Measurements from ENCODE around the gene SOS1. TPM values are rescaled to one million over a fixed set of nuclear protein-coding genes. Genes with fewer than 3 reads are reported as not detected.
"Not testable (repeated sequence)": the region's sequence is repeated elsewhere in the genome, so short reads cannot be mapped to it uniquely, and the experiment has no call there.

The SOS1 gene
- total RNA-seq, 1 experiment from 2014 or later: 16.8 TPM

- DNase-seq (ENCODE audit: low read depth, low spot score): no peak
- in situ Hi-C loops (cut with HindIII; ENCODE audit: low pct_unique_long_range_greater_than_20kb, low sequenced_read_pairs): loop anchor here (25.0 kb wide), 1 partner anchor 142 kb away; no protein-coding TSS in a partner anchor
Measured at GRCh38 chr2:39069890-39070465, 50.9 kb downstream of the SOS1 start.

DNA sequence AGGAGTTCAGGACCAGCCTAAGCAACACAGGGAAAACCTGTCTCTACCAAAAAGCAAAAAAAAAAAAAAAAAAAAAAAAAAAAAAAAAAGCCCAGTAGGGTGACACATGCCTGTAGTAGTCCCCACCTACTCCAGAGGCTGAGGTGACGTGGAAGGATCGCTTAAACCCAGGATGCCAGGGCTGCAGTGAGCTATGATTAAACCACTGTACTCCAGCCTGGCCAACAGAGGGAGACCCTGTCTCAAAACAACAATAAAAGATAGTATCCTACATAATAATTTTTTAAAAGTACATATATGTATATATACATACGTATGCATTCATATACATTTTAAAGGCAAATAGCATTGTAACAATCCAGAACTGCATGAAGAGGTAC, 51.7 kb downstream of the SOS1 start:
- DNase-seq (ENCODE audit: low read depth, low spot score): peak; percentile 28
- in situ Hi-C loops (cut with HindIII; ENCODE audit: low pct_unique_long_range_greater_than_20kb, low sequenced_read_pairs): loop anchor here (25.0 kb wide), 1 partner anchor 143 kb away; no protein-coding TSS in a partner anchor

- in situ Hi-C loops (cut with HindIII; ENCODE audit: low pct_unique_long_range_greater_than_20kb, low sequenced_read_pairs): loop anchor here (25.0 kb wide), 1 partner anchor 144 kb away; no protein-coding TSS in a partner anchor
- no peak for DNase-seq (ENCODE audit: low read depth, low spot score)
Measured at GRCh38 chr2:39068299-39069135, 52.3 kb downstream of the SOS1 start.

DNA sequence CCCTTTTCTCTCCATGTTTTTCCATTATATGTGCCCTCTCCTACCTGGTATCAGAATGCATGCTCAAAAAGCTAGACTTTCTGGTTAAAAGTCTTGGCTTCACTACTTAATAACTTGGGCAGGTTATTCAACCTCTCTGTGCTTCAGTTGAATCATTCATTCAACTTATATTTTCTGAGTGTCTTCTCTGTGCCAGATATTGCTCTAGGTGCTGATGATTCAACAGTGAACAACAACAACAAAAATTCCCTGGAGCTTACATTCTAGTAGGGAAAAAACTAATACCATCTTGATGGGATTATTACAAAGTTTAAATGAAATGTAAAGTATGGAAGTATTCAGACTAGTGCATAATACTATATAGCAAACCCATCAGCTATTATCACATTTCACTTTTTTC, 55.2 kb downstream of the SOS1 start:
- in situ Hi-C loops (cut with HindIII; ENCODE audit: low pct_unique_long_range_greater_than_20kb, low sequenced_read_pairs): loop anchor here (25.0 kb wide), 1 partner anchor 147 kb away; no protein-coding TSS in a partner anchor
- DNase-seq (ENCODE audit: low read depth, low spot score): no peak

- no peak for DNase-seq (ENCODE audit: low read depth, low spot score)
- in situ Hi-C loops (cut with HindIII; ENCODE audit: low pct_unique_long_range_greater_than_20kb, low sequenced_read_pairs): loop anchor here (25.0 kb wide), 1 partner anchor 150 kb away; no protein-coding TSS in a partner anchor
Measured at GRCh38 chr2:39062320-39062719, 58.5 kb downstream of the SOS1 start.

GRCh38 chr2:39061280-39061679, 59.6 kb downstream of the SOS1 start:
- in situ Hi-C loops (cut with HindIII; ENCODE audit: low pct_unique_long_range_greater_than_20kb, low sequenced_read_pairs): loop anchor here (25.0 kb wide), 1 partner anchor 151 kb away; no protein-coding TSS in a partner anchor

DNA sequence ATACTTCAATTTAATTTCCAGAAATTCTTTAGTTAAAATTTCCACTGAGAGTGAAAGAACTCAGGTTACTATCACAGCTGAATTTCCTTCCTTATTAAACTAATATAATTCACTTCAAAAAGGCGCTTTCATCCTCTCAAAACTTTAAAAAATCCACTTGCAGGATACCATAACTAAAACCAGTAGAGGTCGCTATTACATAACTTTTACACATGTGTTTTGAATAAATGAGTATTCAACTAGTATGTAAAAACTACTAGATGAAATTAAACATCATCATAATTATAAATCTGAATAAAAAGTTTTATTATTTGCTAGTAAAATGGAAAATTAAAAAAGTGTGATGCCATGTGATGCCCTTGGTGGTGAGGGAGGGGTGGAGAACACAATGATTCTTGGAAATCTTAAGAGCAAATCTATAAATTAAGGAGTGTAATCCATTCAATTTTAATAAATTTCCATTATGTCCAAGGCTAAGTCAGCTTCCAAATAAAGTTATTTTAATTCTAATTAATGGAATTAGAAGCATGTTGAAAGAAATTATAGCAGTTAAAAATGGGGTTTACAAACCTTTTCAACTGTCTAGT, 61.4 kb downstream of the SOS1 start:
- in situ Hi-C loops (cut with HindIII; ENCODE audit: low pct_unique_long_range_greater_than_20kb, low sequenced_read_pairs): loop anchor here (25.0 kb wide), 1 partner anchor 153 kb away; no protein-coding TSS in a partner anchor
- DNase-seq (ENCODE audit: low read depth, low spot score): peak; percentile 69

More at GRCh38 chr2:39061280-39061679, 59.6 kb downstream of the SOS1 start:
- DNase-seq (ENCODE audit: low read depth, low spot score): no peak

DNA sequence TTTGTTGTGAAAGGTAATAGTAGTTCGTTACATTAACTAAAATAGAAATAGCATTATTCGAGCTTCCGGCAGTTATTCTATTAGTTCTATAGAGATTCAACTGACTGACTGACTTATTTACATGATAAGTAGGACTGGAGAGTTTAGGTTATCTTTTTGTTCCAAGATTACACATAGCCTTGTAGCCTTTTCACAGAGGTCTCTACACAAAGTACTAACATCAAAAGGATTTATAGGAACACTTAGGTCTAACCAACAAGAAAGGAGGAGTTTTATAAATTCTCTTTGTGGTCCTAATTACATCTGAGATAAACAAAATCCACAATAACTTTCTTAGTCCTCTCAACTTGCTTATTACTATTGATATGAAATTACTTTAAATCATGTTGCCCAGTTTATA, 62.8 kb downstream of the SOS1 start:
- DNase-seq (ENCODE audit: low read depth, low spot score): no peak
- in situ Hi-C loops (cut with HindIII; ENCODE audit: low pct_unique_long_range_greater_than_20kb, low sequenced_read_pairs): loop anchor here (25.0 kb wide), 1 partner anchor 154 kb away; no protein-coding TSS in a partner anchor

- DNase-seq (ENCODE audit: low read depth, low spot score): not testable (repeated sequence)
- in situ Hi-C loops (cut with HindIII; ENCODE audit: low pct_unique_long_range_greater_than_20kb, low sequenced_read_pairs): loop anchor here (25.0 kb wide), 1 partner anchor 160 kb away; no protein-coding TSS in a partner anchor
Measured at GRCh38 chr2:39052665-39053064, 68.2 kb downstream of the SOS1 start.

- in situ Hi-C loops (cut with HindIII; ENCODE audit: low pct_unique_long_range_greater_than_20kb, low sequenced_read_pairs): loop anchor here (25.0 kb wide), 1 partner anchor 162 kb away; no protein-coding TSS in a partner anchor
Measured at GRCh38 chr2:39050109-39050508, 70.7 kb downstream of the SOS1 start.

DNA sequence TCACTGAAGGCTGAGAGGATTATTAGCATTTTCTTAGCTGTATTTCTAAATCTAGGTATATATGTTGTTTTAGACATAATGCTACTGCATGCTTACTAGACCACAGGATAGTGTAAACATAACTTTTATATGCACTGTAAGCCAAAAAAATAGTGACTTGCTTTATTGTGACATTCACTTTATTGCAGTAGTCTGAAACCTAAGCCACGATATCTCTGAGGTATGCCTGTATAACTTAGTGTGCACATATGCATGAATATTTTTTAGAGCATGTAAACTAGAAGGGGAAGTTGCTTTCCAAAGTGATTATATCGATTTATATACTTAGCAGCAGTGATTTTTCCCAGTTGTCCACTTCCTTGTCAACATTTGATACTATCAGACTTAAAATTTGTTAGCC, 81.8 kb downstream of the SOS1 start:
- in situ Hi-C loops (cut with HindIII; ENCODE audit: low pct_unique_long_range_greater_than_20kb, low sequenced_read_pairs): no loop called here
- no peak for DNase-seq (ENCODE audit: low read depth, low spot score)

More at GRCh38 chr2:39050109-39050508, 70.7 kb downstream of the SOS1 start:
- DNase-seq (ENCODE audit: low read depth, low spot score): no peak

- peak; percentile 77 for DNase-seq (ENCODE audit: low read depth, low spot score)
- in situ Hi-C loops (cut with HindIII; ENCODE audit: low pct_unique_long_range_greater_than_20kb, low sequenced_read_pairs): no loop called here
Measured at GRCh38 chr2:39033980-39034379, 86.9 kb downstream of the SOS1 start.

GRCh38 chr2:39027421-39027820, 93.4 kb downstream of the SOS1 start:
- DNase-seq (ENCODE audit: low read depth, low spot score): no peak
- in situ Hi-C loops (cut with HindIII; ENCODE audit: low pct_unique_long_range_greater_than_20kb, low sequenced_read_pairs): no loop called here

- no peak for DNase-seq (ENCODE audit: low read depth, low spot score)
- in situ Hi-C loops (cut with HindIII; ENCODE audit: low pct_unique_long_range_greater_than_20kb, low sequenced_read_pairs): no loop called here
Measured at GRCh38 chr2:39024833-39025232, 96.0 kb downstream of the SOS1 start.

DNA sequence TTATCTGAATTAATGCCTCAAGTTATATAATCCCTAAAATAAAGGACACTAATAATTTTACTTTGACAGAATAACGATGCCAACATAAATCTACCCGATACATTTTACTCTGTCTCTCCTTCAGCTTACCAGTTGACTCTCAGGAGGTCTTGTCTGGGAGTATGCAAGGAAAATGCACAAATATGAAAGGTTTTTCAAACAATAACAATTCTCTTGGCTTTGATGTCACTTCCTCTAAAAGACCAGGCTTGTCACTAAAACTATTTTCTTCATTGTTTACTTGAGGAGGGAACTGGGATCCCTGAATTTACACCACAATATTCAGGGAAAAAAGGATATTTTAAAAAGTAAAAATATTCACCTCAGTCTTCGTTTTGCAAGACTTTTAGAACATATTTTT, 97.2 kb downstream of the SOS1 start:
- in situ Hi-C loops (cut with HindIII; ENCODE audit: low pct_unique_long_range_greater_than_20kb, low sequenced_read_pairs): no loop called here
- no peak for DNase-seq (ENCODE audit: low read depth, low spot score)

GRCh38 chr2:39022642-39023235, 98.1 kb downstream of the SOS1 start:
- DNase-seq (ENCODE audit: low read depth, low spot score): no peak
- in situ Hi-C loops (cut with HindIII; ENCODE audit: low pct_unique_long_range_greater_than_20kb, low sequenced_read_pairs): no loop called here

GRCh38 chr2:39020383-39020782, 100.5 kb downstream of the SOS1 start:
- DNase-seq (ENCODE audit: low read depth, low spot score): no peak
- in situ Hi-C loops (cut with HindIII; ENCODE audit: low pct_unique_long_range_greater_than_20kb, low sequenced_read_pairs): no loop called here

GRCh38 chr2:39018638-39019037, 102.2 kb downstream of the SOS1 start:
- peak; percentile 43 for DNase-seq (ENCODE audit: low read depth, low spot score)
- in situ Hi-C loops (cut with HindIII; ENCODE audit: low pct_unique_long_range_greater_than_20kb, low sequenced_read_pairs): no loop called here
